Measurements from ENCODE around the gene SBF2.
"Not testable (repeated sequence)": the region's sequence is repeated elsewhere in the genome, so short reads cannot be mapped to it uniquely, and the experiment has no call there.

The SBF2 gene

GRCh38 chr11:9956483-9956882, 337.5 kb downstream of the SBF2 start:
- no peak for DNase-seq (ENCODE audit: low read depth in 2 of 2)

- DNase-seq (ENCODE audit: low read depth in 2 of 2): no peak
These were observed 338.6 kb downstream of the SBF2 start for GRCh38 chr11:9955391-9955790.

- no peak for DNase-seq (ENCODE audit: low read depth in 2 of 2)
These were observed 339.9 kb downstream of the SBF2 start for GRCh38 chr11:9953994-9954626.

- no peak for DNase-seq (ENCODE audit: low read depth in 2 of 2)
These were observed 341.4 kb downstream of the SBF2 start for GRCh38 chr11:9952511-9953196.

GRCh38 chr11:9951807-9952206, 342.2 kb downstream of the SBF2 start:
- DNase-seq (ENCODE audit: low read depth in 2 of 2): no peak

- DNase-seq (ENCODE audit: low read depth in 2 of 2): no peak
These were observed 343.6 kb downstream of the SBF2 start for GRCh38 chr11:9950462-9950861.

GRCh38 chr11:9947231-9947864, 346.7 kb downstream of the SBF2 start:
- no peak for DNase-seq (ENCODE audit: low read depth in 2 of 2)

DNA sequence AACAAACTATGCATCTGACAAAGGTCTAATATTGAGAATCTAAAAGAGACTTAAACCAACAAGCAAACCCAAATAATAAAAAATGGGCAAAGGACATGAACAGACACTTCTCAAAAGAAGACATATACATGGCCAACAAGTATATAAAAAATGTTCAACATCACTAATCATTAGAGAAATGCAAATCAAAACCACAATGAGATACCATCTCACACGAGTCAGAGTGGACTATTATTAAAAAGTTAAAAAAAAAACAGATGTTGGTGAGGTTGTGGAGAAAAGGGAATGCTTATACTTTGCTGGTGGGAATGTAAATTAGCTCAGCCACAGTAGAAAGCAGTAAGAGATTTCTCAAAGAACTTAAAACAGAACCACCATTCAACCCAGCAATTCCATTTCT, 348.3 kb downstream of the SBF2 start:
- not testable (repeated sequence) for DNase-seq (ENCODE audit: low read depth in 2 of 2)

DNA sequence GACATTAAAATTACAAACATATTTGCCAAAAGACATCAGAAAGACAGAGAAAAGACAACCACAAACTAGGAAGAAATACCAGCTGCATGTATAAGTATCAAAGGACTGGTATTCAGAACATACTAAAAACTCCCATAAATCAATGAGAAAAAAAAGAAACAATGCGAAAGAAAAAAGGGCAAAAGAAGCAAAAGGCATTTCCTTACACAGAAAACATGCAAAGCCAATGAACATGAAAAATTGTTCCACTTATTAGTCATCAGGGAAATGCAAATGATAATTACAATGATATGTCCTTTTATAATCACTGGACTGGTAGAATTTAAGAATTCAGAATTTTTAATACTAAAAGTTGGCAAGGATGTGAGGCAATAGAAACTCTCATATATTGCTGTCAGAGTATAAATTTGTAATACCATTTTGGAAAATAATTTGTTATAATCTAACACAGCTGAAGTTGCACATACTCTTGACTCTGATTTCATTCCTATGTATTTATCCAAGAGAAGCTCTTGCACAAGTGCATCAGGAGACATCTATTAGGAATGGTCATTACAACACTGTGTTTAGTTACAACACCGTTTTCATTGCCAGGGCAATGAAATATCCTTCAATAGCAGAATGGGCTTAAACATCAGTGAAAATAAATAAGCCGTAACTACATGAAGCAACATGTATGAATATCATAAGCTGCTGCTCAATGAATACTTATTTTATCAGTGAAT, 350.5 kb downstream of the SBF2 start:
- no peak for DNase-seq (ENCODE audit: low read depth in 2 of 2)

- no peak for DNase-seq (ENCODE audit: low read depth in 2 of 2)
These were observed 352.0 kb downstream of the SBF2 start for GRCh38 chr11:9941991-9942390.

DNA sequence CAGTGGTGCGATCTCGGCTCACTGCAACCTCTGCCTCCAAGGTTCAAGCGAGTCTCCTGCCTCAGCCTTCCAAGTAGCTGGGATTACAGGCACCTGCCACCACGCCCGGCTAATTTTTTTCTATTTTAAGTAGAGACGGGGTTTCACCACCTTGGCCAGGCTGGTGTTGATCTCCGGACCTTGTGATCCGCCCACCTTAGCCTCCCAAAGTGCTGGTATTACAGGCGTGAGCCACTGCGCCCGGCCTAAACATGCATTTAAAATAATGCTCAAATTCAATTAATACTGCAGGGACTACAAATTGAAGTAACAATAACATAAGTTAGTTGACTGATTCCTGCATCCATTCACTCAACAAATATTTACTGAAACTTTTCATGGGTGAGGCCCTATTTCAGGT, 354.9 kb downstream of the SBF2 start:
- not testable (repeated sequence) for DNase-seq (ENCODE audit: low read depth in 2 of 2)

DNA sequence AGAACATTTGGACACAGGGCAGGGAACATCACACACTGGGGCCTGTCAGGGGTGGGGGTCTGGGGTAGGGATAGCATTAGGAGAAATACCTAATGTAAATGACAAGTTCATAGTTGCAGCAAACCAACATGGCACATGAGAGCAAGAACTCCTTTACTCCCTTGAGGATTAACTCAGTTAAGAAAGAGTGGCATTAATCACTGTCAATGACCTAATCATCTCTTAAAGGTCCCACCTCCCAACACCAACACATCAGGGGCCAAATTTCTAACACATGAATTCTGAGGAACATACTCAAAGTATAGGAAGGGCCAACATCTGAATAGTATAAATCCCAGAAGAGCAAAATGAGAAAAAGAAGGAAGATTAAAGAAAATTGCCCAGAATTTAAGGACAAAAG, 357.3 kb downstream of the SBF2 start:
- DNase-seq (ENCODE audit: low read depth in 2 of 2): no peak

GRCh38 chr11:9932843-9933242, 361.2 kb downstream of the SBF2 start:
- not testable (repeated sequence) for DNase-seq (ENCODE audit: low read depth in 2 of 2)

DNA sequence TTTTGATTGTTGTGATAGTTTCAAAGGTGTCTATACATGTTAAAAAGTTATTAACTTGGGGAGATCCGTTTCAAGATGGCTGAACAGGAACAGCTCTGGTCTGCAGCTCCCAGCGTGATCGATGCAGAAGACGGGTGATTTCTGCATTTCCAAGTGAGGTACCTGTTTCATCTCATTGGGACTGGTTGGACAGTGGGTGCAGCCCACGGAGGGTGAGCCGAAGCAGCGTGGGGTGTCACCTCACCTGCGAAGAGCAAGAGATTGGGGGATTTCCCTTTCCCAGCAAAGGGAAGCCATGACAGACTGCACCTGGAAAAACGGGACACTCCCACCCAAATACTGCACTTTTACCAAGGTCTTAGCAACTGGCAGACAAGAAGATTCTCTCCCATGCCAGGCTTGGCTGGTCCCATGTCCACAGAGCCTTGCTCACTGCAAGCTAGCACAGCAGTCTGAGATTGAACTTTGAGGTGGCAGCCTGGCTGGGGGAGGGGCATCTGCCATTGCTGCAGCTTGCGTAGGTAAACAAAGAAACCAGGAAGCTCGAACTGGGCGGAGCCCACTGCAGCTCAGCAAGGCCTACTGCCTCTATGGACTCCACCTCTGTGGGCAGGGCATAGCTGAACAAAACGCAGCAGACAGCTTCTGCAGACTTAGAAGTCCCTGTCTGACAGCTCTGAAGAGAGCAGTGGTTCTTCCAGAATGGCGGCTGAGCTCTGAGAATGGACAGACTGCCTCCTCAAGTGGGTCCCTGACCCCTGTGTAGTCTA, 363.3 kb downstream of the SBF2 start:
- peak in 1 of 2 donors; percentile 0 for DNase-seq (ENCODE audit: low read depth in 2 of 2)

GRCh38 chr11:9927670-9928069, 366.3 kb downstream of the SBF2 start:
- no peak for DNase-seq (ENCODE audit: low read depth in 2 of 2)

DNA sequence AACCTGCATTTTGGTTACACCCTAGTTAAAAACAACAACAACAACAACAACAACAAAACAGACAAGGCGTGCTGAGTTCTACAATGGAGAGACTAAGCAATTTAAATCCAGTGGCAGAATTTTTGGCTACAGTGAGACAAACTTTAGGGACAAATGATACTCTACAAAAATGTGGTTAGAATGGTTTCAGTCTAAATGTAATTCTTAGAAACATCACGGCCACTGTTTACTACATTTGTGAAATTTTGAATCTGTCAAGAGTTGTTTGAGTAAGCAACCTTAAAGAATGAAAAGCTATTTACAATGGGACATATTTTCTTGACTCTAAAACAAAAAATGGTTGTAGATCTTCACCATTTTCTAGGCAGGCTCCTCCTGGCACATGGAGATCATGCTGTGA, 370.7 kb downstream of the SBF2 start:
- DNase-seq (ENCODE audit: low read depth in 2 of 2): no peak

- no peak for DNase-seq (ENCODE audit: low read depth in 2 of 2)
These were observed 371.2 kb downstream of the SBF2 start for GRCh38 chr11:9922806-9923205.

DNA sequence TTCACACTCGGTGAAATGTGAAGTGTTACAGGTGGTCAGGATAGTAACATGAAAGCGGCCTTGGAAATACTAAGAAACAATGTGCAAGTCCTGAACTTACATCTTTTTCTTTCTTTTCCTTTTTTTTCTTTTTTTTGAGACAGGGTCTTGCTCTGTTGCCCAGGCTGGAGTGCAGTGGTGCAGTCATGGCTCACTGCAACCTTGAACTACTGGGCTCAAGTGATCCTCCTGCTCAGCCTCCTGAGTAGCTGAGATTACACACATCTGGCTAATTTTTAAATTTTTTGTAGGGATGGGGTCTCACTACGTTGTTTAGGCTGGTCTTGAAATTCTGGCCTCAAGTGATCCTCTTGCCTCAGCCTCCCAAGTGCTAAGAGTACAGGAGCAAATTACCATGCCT, 377.5 kb downstream of the SBF2 start:
- no peak for DNase-seq (ENCODE audit: low read depth in 2 of 2)

DNA sequence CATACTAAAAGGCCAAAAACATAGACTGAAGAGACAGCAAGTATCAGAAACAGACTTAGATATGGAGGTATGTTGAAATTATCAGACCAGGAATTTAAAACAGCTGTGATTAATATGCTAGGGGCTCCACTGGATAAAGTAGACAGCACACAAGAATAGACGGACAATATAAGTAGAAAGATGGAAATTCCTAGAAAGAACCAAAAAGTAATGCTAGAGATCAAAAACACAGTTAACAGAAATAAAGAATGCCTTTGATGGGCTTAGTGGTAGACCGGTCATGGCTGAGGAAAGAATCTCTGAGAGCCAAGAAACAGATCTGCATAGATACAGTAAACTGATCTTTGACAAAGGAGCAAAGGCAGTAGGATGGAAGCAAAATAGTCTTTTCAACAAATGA, 380.0 kb downstream of the SBF2 start:
- no peak for DNase-seq (ENCODE audit: low read depth in 2 of 2)

DNA sequence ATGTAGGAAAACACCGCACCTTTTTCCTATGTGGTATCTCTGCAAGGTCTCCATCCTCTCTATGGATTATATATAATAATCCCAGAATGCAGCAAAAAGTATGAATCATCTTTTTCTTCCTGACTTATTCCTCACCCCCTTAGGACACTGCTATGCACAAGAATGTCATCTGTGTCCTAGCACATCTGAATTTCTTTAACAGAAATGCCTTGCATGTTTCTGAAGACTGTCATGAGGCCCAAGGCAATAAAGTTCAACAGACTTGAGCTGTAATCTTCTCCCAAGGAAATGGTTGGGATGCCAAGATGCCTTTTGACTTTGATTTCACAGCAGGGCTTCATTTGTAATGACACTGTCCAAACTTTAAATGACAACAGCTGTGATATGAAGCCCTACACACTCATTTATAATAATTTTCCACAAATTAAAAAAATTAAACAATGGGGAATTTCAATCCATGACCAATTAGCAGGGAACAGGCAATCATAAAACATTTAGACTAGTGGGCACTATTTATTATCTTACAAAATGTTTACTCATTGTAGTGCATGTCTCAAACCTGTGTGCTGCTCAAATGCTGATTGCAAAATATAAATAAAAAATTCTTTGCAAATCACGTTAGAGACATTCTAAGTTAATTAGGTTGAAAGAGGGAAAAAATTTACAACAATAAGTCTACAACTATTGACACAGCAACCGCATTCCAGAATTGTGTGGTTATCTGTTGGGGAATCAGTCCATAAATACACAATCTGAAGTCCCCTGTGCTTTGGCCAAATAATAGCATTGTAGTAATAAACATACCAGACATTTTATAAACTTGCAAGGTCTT, 387.8 kb downstream of the SBF2 start:
- no peak for DNase-seq (ENCODE audit: low read depth in 2 of 2)

- DNase-seq (ENCODE audit: low read depth in 2 of 2): no peak
These were observed 388.5 kb downstream of the SBF2 start for GRCh38 chr11:9905501-9905951.
